ENCODE measurements around the gene UBXN7.
A peak's percentile ranks its signal among the peaks of the same experiment; 100 is the strongest.
"Not testable (repeated sequence)": the region's sequence is repeated elsewhere in the genome, so short reads cannot be mapped to it uniquely, and the experiment has no call there.

The UBXN7 gene

DNA sequence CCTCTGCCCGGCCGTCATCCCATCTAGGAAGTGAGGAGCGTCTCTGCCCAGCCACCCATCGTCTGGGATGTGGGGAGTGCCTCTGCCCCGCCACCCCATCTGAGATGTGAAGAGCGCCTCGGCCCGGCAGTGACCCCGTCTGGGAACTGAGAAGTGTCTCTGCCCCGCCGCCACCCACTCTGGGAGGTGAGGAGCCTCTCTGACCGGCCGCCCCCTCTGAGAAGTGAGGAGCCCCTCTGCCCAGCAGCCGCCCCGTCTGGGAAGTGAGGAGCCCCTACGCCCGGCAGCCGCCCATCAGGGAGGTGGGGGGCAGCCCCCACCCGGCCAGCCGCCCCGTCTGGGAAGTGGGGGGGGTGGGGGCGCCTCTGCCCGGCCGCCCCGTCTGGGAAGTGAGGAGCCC lies 46.8 kb downstream of the UBXN7 start:
- H3K4me1 ChIP-seq (ENCODE audit: control insufficient read depth in 1 of 2, insufficient read depth in 2 of 2, low read length in 2 of 2); DNase-seq; H3K27ac ChIP-seq (ENCODE audit: low read depth, low read length); H2BK120ac ChIP-seq (ENCODE audit: insufficient read depth, low read length, poor library complexity); H3K4me2 ChIP-seq (ENCODE audit: low read length); H2BK12ac ChIP-seq (ENCODE audit: low read length); H2AFZ ChIP-seq (ENCODE audit: insufficient read depth, low read length, poor library complexity); H3K79me2 ChIP-seq (ENCODE audit: control insufficient read depth, insufficient read depth, low read length, poor library complexity); H2BK5ac ChIP-seq (ENCODE audit: low read depth, low read length, poor library complexity); H2AK5ac ChIP-seq (ENCODE audit: low read length); H3K9me3 ChIP-seq (ENCODE audit: insufficient read depth, low read depth, low read length); H4K8ac ChIP-seq (ENCODE audit: low read depth, low read length); H3K14ac ChIP-seq (ENCODE audit: low read length); H3K79me1 ChIP-seq (ENCODE audit: low read length); H3K27me3 ChIP-seq (ENCODE audit: insufficient read depth, low read length); H4K91ac ChIP-seq (ENCODE audit: low read depth, low read length); H3K9ac ChIP-seq (ENCODE audit: low read length); H3K23ac ChIP-seq (ENCODE audit: low read length); H3K4ac ChIP-seq (ENCODE audit: low read depth, low read length); H3K4me3 ChIP-seq (ENCODE audit: low read depth, low read length); H4K12ac ChIP-seq (ENCODE audit: low read depth, low read length); H3K18ac ChIP-seq (ENCODE audit: low read length): not testable (repeated sequence)
- no CpG with 5 or more reads among the region's 25 CpGs for WGBS (ENCODE audit: extremely low coverage, insufficient coverage, insufficient read length)
- peaks cover 17 to 22% of the 10 kb centered on the region in 2 experiments for H3K36me3 ChIP-seq (ENCODE audit: control insufficient read depth in 1 of 2, insufficient read depth in 2 of 2, low read length in 2 of 2)

DNA sequence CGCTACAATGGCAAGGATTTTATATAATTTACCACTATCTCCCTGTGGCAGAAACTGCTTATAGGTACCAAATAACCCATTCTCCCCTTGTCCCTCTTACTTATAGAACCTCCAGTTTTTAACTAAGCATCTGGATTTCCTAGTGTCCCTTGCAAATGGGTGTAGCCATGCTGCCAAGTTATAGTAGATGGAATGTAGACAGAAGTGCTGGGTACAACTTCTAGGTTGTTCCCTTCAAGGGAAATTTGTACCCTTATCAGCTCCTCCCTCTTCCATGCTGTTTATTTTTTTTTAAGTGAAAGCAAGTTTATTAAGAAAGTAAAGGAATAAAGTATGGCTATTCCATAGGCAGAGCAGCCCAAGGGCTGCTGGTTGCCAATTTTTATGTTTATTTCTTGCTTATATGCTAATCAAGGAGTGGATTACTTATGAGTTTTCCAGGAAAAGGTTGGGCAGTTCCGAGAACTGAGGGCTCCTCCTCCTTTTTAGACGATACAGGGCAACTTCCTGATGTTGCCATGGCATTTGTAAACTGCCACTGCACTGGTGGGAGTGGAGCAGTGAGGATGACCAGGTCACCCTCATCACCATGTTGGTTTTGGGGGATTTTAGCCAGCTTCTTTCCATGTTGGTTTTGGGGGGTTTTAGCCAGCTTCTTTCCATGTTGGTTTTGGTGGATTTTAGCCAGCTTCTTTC lies 53.9 kb downstream of the UBXN7 start:
- Histone ChIP-seq H3K4me1 (ENCODE audit: control insufficient read depth in 1 of 2, insufficient read depth in 2 of 2, low read length in 2 of 2) (no peaks in the 10 kb centered on the region), H3K23ac (ENCODE audit: low read length) (no peak overlapping the region), H2BK5ac (ENCODE audit: low read depth, low read length, poor library complexity) (no peak overlapping the region), H3K4ac (ENCODE audit: low read depth, low read length) (no peak overlapping the region), H2AK5ac (ENCODE audit: low read length) (no peak overlapping the region), H2AFZ (ENCODE audit: insufficient read depth, low read length, poor library complexity) (no peak overlapping the region), H3K18ac (ENCODE audit: low read length) (no peak overlapping the region), H2BK12ac (ENCODE audit: low read length) (no peak overlapping the region), H3K4me2 (ENCODE audit: low read length) (no peak overlapping the region), H4K12ac (ENCODE audit: low read depth, low read length) (no peak overlapping the region), H3K4me3 (ENCODE audit: low read depth, low read length) (no peak overlapping the region), H3K27ac (ENCODE audit: low read depth, low read length) (no peak overlapping the region), H4K8ac (ENCODE audit: low read depth, low read length) (no peak overlapping the region), H3K79me1 (ENCODE audit: low read length) (no peaks in the 10 kb centered on the region), H3K79me2 (ENCODE audit: control insufficient read depth, insufficient read depth, low read length, poor library complexity) (no peaks in the 10 kb centered on the region), H3K27me3 (ENCODE audit: insufficient read depth, low read length) (no peaks in the 10 kb centered on the region), H3K9me3 (ENCODE audit: insufficient read depth, low read depth, low read length) (peaks cover 3% of the 10 kb centered on the region), H3K14ac (ENCODE audit: low read length) (no peak overlapping the region), H2BK120ac (ENCODE audit: insufficient read depth, low read length, poor library complexity) (no peak overlapping the region), H4K91ac (ENCODE audit: low read depth, low read length) (no peak overlapping the region), H3K9ac (ENCODE audit: low read length) (no peak overlapping the region), H3K36me3 (ENCODE audit: control insufficient read depth in 1 of 2, insufficient read depth in 2 of 2, low read length in 2 of 2) (peaks cover 12 to 17% of the 10 kb centered on the region in 2 experiments)
- no CpG with 5 or more reads among the region's 3 CpGs for WGBS (ENCODE audit: extremely low coverage, insufficient coverage, insufficient read length)
- peak in 1 of 2 donors; percentile 6 for DNase-seq

DNA sequence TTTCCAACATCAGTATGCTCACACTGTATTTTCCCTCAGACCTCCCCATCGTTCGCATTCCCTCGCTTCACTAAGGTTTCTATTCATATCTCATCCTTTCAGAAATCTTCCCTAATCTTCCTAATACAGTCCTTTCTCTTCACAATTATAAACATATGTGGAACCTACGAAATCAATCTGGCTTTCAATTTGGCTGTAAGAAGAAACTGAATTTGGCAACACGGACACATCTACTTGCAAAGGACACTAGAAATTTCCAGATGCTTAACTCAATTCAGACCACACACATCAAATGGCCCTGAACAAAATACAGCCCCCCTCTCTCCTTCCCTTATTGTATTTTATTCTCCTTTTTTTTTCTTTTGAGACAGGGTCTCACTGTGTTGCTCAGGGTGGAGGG lies 54.9 kb downstream of the UBXN7 start:
- Histone ChIP-seq H4K91ac (ENCODE audit: low read depth, low read length) (no peak overlapping the region), H3K4ac (ENCODE audit: low read depth, low read length) (no peak overlapping the region), H2BK5ac (ENCODE audit: low read depth, low read length, poor library complexity) (no peak overlapping the region), H3K79me1 (ENCODE audit: low read length) (no peaks in the 10 kb centered on the region), H3K27ac (ENCODE audit: low read depth, low read length) (no peak overlapping the region), H4K8ac (ENCODE audit: low read depth, low read length) (no peak overlapping the region), H3K18ac (ENCODE audit: low read length) (no peak overlapping the region), H3K4me2 (ENCODE audit: low read length) (no peak overlapping the region), H3K4me3 (ENCODE audit: low read depth, low read length) (no peak overlapping the region), H3K36me3 (ENCODE audit: control insufficient read depth in 1 of 2, insufficient read depth in 2 of 2, low read length in 2 of 2) (peaks cover 14 to 19% of the 10 kb centered on the region in 2 experiments), H2AK5ac (ENCODE audit: low read length) (no peak overlapping the region), H3K9ac (ENCODE audit: low read length) (no peak overlapping the region), H2BK12ac (ENCODE audit: low read length) (no peak overlapping the region), H3K23ac (ENCODE audit: low read length) (no peak overlapping the region), H3K14ac (ENCODE audit: low read length) (no peak overlapping the region), H3K27me3 (ENCODE audit: insufficient read depth, low read length) (no peaks in the 10 kb centered on the region), H3K9me3 (ENCODE audit: insufficient read depth, low read depth, low read length) (peaks cover 3% of the 10 kb centered on the region), H3K79me2 (ENCODE audit: control insufficient read depth, insufficient read depth, low read length, poor library complexity) (no peaks in the 10 kb centered on the region), H3K4me1 (ENCODE audit: control insufficient read depth in 1 of 2, insufficient read depth in 2 of 2, low read length in 2 of 2) (no peaks in the 10 kb centered on the region), H4K12ac (ENCODE audit: low read depth, low read length) (no peak overlapping the region), H2BK120ac (ENCODE audit: insufficient read depth, low read length, poor library complexity) (no peak overlapping the region), H2AFZ (ENCODE audit: insufficient read depth, low read length, poor library complexity) (no peak overlapping the region)
- 100% methylated on average over 3 of the region's 5 CpGs for WGBS (ENCODE audit: extremely low coverage, insufficient coverage, insufficient read length)
- no peak for DNase-seq

DNA sequence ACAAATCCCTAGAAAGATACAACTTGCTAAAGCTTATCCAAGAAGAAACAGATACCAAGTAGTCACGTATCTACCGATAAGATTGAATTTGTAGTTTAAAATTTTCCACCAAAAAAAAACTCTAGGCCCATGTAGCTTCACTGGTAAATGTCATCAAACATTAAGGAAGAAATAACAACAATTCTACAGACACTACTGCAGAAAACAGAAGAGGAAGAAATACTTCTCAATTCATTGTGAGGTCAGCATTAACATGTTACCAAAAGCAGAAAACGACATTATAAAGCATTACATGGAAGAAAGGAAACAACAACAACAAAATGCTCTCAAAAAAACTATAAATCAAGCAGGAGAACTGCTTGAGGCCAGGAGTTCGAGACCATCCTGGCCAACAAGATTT lies 66.5 kb downstream of the UBXN7 start:
- H2BK5ac ChIP-seq (ENCODE audit: low read depth, low read length, poor library complexity), result no peak overlapping the region
- H4K91ac ChIP-seq (ENCODE audit: low read depth, low read length), result no peak overlapping the region
- H3K4me2 ChIP-seq (ENCODE audit: low read length), result no peak overlapping the region
- no peak overlapping the region for H3K23ac ChIP-seq (ENCODE audit: low read length)
- H4K12ac ChIP-seq (ENCODE audit: low read depth, low read length), result no peak overlapping the region
- H3K4ac ChIP-seq (ENCODE audit: low read depth, low read length), result no peak overlapping the region
- peaks cover 24 to 29% of the 10 kb centered on the region in 2 experiments for H3K36me3 ChIP-seq (ENCODE audit: control insufficient read depth in 1 of 2, insufficient read depth in 2 of 2, low read length in 2 of 2)
- no peak overlapping the region for H3K14ac ChIP-seq (ENCODE audit: low read length)
- no peaks in the 10 kb centered on the region for H3K79me2 ChIP-seq (ENCODE audit: control insufficient read depth, insufficient read depth, low read length, poor library complexity)
- no peaks in the 10 kb centered on the region for H3K27me3 ChIP-seq (ENCODE audit: insufficient read depth, low read length)
- no peak overlapping the region for H2AK5ac ChIP-seq (ENCODE audit: low read length)
- no peak overlapping the region for H4K8ac ChIP-seq (ENCODE audit: low read depth, low read length)
- H3K4me1 ChIP-seq (ENCODE audit: control insufficient read depth in 1 of 2, insufficient read depth in 2 of 2, low read length in 2 of 2), result no peaks in the 10 kb centered on the region
- H2AFZ ChIP-seq (ENCODE audit: insufficient read depth, low read length, poor library complexity), result no peak overlapping the region
- no peaks in the 10 kb centered on the region for H3K9me3 ChIP-seq (ENCODE audit: insufficient read depth, low read depth, low read length)
- no peak overlapping the region for H3K4me3 ChIP-seq (ENCODE audit: low read depth, low read length)
- H3K9ac ChIP-seq (ENCODE audit: low read length), result no peak overlapping the region
- WGBS (ENCODE audit: extremely low coverage, insufficient coverage, insufficient read length), result no CpG with 5 or more reads among the region's 4 CpGs
- H2BK12ac ChIP-seq (ENCODE audit: low read length), result no peak overlapping the region
- DNase-seq, result no peak
- no peak overlapping the region for H3K18ac ChIP-seq (ENCODE audit: low read length)
- no peak overlapping the region for H2BK120ac ChIP-seq (ENCODE audit: insufficient read depth, low read length, poor library complexity)
- no peaks in the 10 kb centered on the region for H3K79me1 ChIP-seq (ENCODE audit: low read length)
- H3K27ac ChIP-seq (ENCODE audit: low read depth, low read length), result no peak overlapping the region

Data from trophoblast cell (in vitro differentiated cells and primary cell).